Activated CD4-positive, alpha-beta T cell treated with anti-CD3 and anti-CD28 coated beads, Interleukin-2, amount 10 ng/mL, durations not matched to agents 24 days and 14 days (primary cell): Measurements from ENCODE around the gene CPOX. TPM values are rescaled to one million over a fixed set of nuclear protein-coding genes. Genes with fewer than 3 reads are reported as not detected.

Source experiments
- DNase-seq: peaks from one replicate; pipeline ENCODE4 v3.0.0; 2022
- H3K27ac Mint-ChIP-seq: one replicate; pipeline ENCODE4 v1.8.0; 2022; ENCODE audit warnings: mild to moderate bottlenecking, mixed read lengths
- H3K27me3 Mint-ChIP-seq: one replicate; pipeline ENCODE4 v1.8.0; 2022; ENCODE audit warnings: mixed read lengths
- H3K36me3 Mint-ChIP-seq: one replicate; pipeline ENCODE4 v1.8.0; 2022; ENCODE audit warnings: low read depth, mild to moderate bottlenecking, mixed read lengths
- H3K4me1 Mint-ChIP-seq: one replicate; pipeline ENCODE4 v1.8.0; 2021; ENCODE audit warnings: mixed read lengths
- H3K4me3 Mint-ChIP-seq: one replicate; pipeline ENCODE4 v1.8.0; 2022; ENCODE audit warnings: mild to moderate bottlenecking, moderate library complexity, mixed read lengths
- H3K9me3 Mint-ChIP-seq: one replicate; pipeline ENCODE4 v1.8.0; 2021; ENCODE audit warnings: mixed read lengths
- intact Hi-C: fragments of 100-400 bp; cut with micrococcal nuclease; formaldehyde crosslinking; loops from one replicate; pipeline ENCODE4 v1.15.1; 2023
- total RNA-seq: library from RNA; stranded (reverse); gene quantifications from 2 replicates; pipeline ENCODE4 v1.2.3, GENCODE V29; 2022

Gene CPOX
- total RNA-seq, 1 donor from 2014 or later: 46.4 TPM

- H3K27me3 Mint-ChIP-seq: no peaks in the 10 kb centered on the region
- peak; percentile 59 for DNase-seq
- peaks cover 9% of the 10 kb centered on the region for H3K9me3 Mint-ChIP-seq
- intact Hi-C loops: no loop called here
- H3K36me3 Mint-ChIP-seq: peaks cover 21% of the 10 kb centered on the region
- H3K4me1 Mint-ChIP-seq: peaks cover 42% of the 10 kb centered on the region
- peak overlapping the region; percentile 65 for H3K4me3 Mint-ChIP-seq
- peak overlapping the region; percentile 81 for H3K27ac Mint-ChIP-seq
These were observed 60.5 kb downstream of the CPOX start for GRCh38 chr3:98532709-98533571.

GRCh38 chr3:98532275-98532637, 61.2 kb downstream of the CPOX start:
- DNase-seq: peak; percentile 57
- Mint-ChIP-seq H3K27me3 (no peaks in the 10 kb centered on the region), H3K4me1 (peaks cover 43% of the 10 kb centered on the region), H3K9me3 (peaks cover 9% of the 10 kb centered on the region), H3K36me3 (peaks cover 22% of the 10 kb centered on the region), H3K4me3 (peak overlapping the region; percentile 65), H3K27ac (peak overlapping the region; percentile 63)
- intact Hi-C loops: no loop called here

DNA sequence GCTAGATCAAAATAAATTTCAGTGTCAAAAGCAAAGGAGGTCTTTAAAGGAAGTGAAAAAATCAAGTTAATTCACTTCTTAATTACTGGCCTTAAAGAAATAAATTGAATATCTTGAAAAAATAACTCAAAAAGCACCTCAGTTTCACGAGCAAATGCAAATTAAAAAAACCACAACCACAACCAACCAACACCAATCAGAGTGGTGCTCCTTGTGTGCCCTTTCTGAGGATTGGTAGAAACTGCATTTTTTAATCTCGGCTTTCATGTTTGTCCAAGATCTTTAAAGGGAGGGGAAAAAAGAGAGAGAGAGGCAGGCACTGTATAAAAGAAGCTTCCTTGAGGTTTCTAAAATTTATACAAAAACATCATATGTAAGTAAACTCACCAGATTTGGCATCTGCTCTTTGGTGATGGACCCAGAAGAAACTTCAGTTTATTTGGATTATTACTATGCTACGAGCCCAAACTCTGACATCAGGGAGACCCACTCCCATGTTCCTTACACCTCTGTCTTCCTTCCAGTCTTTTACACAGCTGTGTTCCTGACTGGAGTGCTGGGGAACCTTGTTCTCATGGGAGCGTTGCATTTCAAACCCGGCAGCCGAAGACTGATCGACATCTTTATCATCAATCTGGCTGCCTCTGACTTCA, 61.7 kb downstream of the CPOX start, which contains the start of gene GPR15:
GPR15 (plus strand) TSS at position 357 of the 653 bp plus-strand sequence; CDS start at position 413, 56 bp downstream.
- intact Hi-C loops: no loop called here

DNA sequence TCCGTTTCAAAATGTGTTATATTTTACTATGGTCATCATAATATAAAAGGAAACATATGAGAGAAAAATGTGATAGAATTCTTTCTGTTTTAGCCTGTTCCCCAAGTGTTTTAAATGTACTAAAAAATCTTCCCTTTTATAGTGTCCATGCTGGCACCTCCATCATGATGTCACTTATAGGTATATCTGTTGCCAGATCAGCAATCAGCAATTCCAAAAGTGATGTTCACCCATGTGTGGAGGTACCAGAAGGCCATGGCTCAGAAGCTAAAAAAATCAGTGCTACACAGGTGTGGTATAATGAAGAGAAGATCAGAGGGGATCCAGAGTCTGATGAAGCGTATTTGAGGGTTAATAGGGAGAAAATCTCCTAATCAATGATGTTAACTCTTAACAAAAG, 62.7 kb downstream of the CPOX start:
- Mint-ChIP-seq H3K27ac (peak overlapping the region; percentile 39), H3K27me3 (no peaks in the 10 kb centered on the region), H3K36me3 (peaks cover 27% of the 10 kb centered on the region), H3K4me3 (peak overlapping the region; percentile 68), H3K4me1 (peaks cover 38% of the 10 kb centered on the region), H3K9me3 (peaks cover 9% of the 10 kb centered on the region)
- no peak for DNase-seq
- intact Hi-C loops: no loop called here

More for the DNA sequence above, 61.7 kb downstream of the CPOX start, which contains the start of gene GPR15:
- Mint-ChIP-seq H3K4me3 (peak within 1 kb of the TSS; percentile 65), H3K4me1 (peaks cover 40% of the 10 kb centered on the region), H3K9me3 (peaks cover 9% of the 10 kb centered on the region), H3K36me3 (peaks cover 25% of the 10 kb centered on the region), H3K27ac (peak within 1 kb of the TSS; percentile 81), H3K27me3 (no peaks in the 10 kb centered on the region)
- no peak for DNase-seq

DNA sequence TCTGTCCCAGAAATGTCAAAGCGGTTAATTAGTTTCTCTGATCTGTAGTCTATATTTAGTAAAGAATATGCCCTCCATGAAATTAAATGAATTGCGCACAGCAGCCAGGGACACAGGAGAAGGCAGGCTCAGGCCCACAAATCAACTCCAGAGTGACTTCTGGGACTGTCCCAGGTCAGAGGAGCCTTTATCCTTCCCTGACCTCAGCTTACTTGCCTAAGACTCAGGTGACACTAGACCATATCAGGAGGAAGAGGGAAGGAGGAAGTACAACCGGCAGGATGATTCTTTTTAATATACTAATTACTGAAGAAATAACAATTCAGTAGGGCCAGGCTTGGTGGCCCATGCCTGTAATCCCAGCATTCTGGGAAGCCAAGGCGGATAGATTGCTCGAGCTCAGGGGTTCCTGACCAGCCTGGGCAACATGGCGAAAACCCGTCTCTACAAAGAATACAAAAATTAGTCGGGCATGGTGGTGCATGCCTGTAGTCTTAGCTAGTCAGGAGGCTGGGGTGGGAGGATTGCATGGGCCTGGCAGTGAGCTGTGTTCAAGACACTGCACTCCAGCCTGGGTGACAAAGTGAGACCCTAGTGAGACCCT, 63.5 kb downstream of the CPOX start:
- Mint-ChIP-seq H3K4me3 (peak overlapping the region; percentile 68), H3K9me3 (peaks cover 9% of the 10 kb centered on the region), H3K27me3 (no peaks in the 10 kb centered on the region), H3K4me1 (peaks cover 40% of the 10 kb centered on the region), H3K36me3 (peaks cover 29% of the 10 kb centered on the region), H3K27ac (peak overlapping the region; percentile 75)
- no peak for DNase-seq
- intact Hi-C loops: no loop called here

Other genes with a start within 250 kb of the CPOX start
- gene OR5K4, start 239.8 kb downstream of the CPOX start, total RNA-seq: not detected in 2 replicates
- not detected in 2 replicates for gene OR5K3, start 202.9 kb downstream of the CPOX start, total RNA-seq
- gene OR5K1, start 130.4 kb downstream of the CPOX start, total RNA-seq: not detected in 2 replicates
- gene OR5K2, start 95.9 kb downstream of the CPOX start, total RNA-seq: not detected in 2 replicates
- gene CLDND1, start 70.7 kb downstream of the CPOX start, total RNA-seq: 279 and 288 TPM in 2 replicates
- 3.6 and 4.1 TPM in 2 replicates for gene GPR15, start 61.6 kb downstream of the CPOX start, total RNA-seq
- gene ST3GAL6, start 169.7 kb upstream of the CPOX start, total RNA-seq: 0.19 TPM in 1 of 2 replicates, not detected in the other